ENCODE results near the gene ZNF791. TPM values are rescaled to one million over a fixed set of nuclear protein-coding genes. Genes with fewer than 3 reads are reported as not detected.
"Not testable (repeated sequence)": the region's sequence is repeated elsewhere in the genome, so short reads cannot be mapped to it uniquely, and the experiment has no call there.

Gene ZNF791
- 10.2 TPM for polyA plus RNA-seq (2013, experiment 1 of 2; ENCODE audit: insufficient read length)
- polyA plus RNA-seq (2013, experiment 2 of 2; ENCODE audit: insufficient read length), result 9.9 TPM

- peak; percentile 98 for DNase-seq
These were observed at the start of gene ZNF791, which contains the start of gene ZNF490 for GRCh38 chr19:12610540-12611360. TSS of gene ZNF791 (plus strand) at chr19:12610920. CDS start at chr19:12611080, 160 bp downstream. TSS of gene ZNF490 (minus strand) at chr19:12610813. CDS start at chr19:12610680, 133 bp downstream.

- DNase-seq, result peak; percentile 90
These were observed 46.6 kb upstream of the ZNF791 start for GRCh38 chr19:12564016-12564664.

GRCh38 chr19:12566380-12566779 is 44.3 kb upstream of the ZNF791 start:
- DNase-seq, result not testable (repeated sequence)

GRCh38 chr19:12567951-12568350 is 42.8 kb upstream of the ZNF791 start:
- peak; percentile 9 for DNase-seq

- no peak for DNase-seq
These were observed 36.7 kb upstream of the ZNF791 start for GRCh38 chr19:12574036-12574435.

GRCh38 chr19:12578641-12579040 is 32.1 kb upstream of the ZNF791 start:
- no peak for DNase-seq

GRCh38 chr19:12580180-12580694 is 30.5 kb upstream of the ZNF791 start:
- DNase-seq, result peak; percentile 59

GRCh38 chr19:12581100-12581499 is 29.6 kb upstream of the ZNF791 start:
- DNase-seq, result peak; percentile 5

- no peak for DNase-seq
These were observed 14.2 kb upstream of the ZNF791 start for GRCh38 chr19:12596485-12596884.

- no peak for DNase-seq
These were observed 13.7 kb upstream of the ZNF791 start for GRCh38 chr19:12596927-12597548.

- DNase-seq, result no peak
These were observed 13.1 kb upstream of the ZNF791 start for GRCh38 chr19:12597594-12597993.

- DNase-seq, result no peak
These were observed 7.0 kb upstream of the ZNF791 start for GRCh38 chr19:12603714-12604113.

GRCh38 chr19:12606796-12607195 is 3.9 kb upstream of the ZNF791 start:
- no peak for DNase-seq

- no peak for DNase-seq
These were observed 3.1 kb upstream of the ZNF791 start for GRCh38 chr19:12607631-12608030.

- peak; percentile 77 for DNase-seq
These were observed 610 bp downstream of the ZNF791 start for GRCh38 chr19:12611361-12611699.

- no peak for DNase-seq
These were observed 6.9 kb downstream of the ZNF791 start for GRCh38 chr19:12617646-12618045.

- not testable (repeated sequence) for DNase-seq
These were observed 10.7 kb downstream of the ZNF791 start for GRCh38 chr19:12621253-12622024.

- DNase-seq, result no peak
These were observed 12.8 kb downstream of the ZNF791 start for GRCh38 chr19:12623361-12624031.

- DNase-seq, result no peak
These were observed 16.2 kb downstream of the ZNF791 start for GRCh38 chr19:12626958-12627357.

- DNase-seq, result no peak
These were observed 17.6 kb downstream of the ZNF791 start for GRCh38 chr19:12628040-12629022.

All from fibroblast of skin of scalp (primary cell).